A549 (cell line): ENCODE measurements around the gene SLC45A2. TPM values are rescaled to one million over a fixed set of nuclear protein-coding genes. Genes with fewer than 3 reads are reported as not detected.

ENCODE experiments used
- ATAC-seq, 2 experiments: fragments of 200-7000 bp in 1 of 2; fragments of >200 bp in 1 of 2; cut with Nextera tagmentation in 1 of 2; cut with Tn5 transposase in 1 of 2; 3 replicates each; pipeline versions ENCODE4 v1.8.0 to v1.9.1; 2018 to 2020; ENCODE audit warnings: mild to moderate bottlenecking in 1 of 2, moderate library complexity in 1 of 2
- CTCF ChIA-PET: fragments of 300-600 bp; sonication (Branson Sonifier 250); formaldehyde crosslinking; extraction: SDS; loops from one replicate; lab custom pipeline; 2021; ENCODE audit warnings: antibody characterized with exemption, inconsistent platforms; lab: Yijun Ruan, JAX
- POLR2A ChIA-PET: fragments of 350-600 bp; formaldehyde crosslinking; extraction: SDS; loops from one replicate; lab custom pipeline; 2021; ENCODE audit warnings: antibody characterized with exemption, inconsistent platforms; lab: Yijun Ruan, JAX
- DNase-seq, 2 experiments: peaks; one replicate each; pipeline versions ENCODE4 v3.0.0 to v3.0.0-alpha.2; 2011 to 2016; ENCODE audit warnings: low read depth in 1 of 2, low spot score in 1 of 2
- FAIRE-seq: peaks from 2 replicates; lab custom pipeline; 2011; peaks lifted over from hg19 to GRCh38; lab: Jason Lieb, UNC
- H3K27ac ChIP-seq, 2 experiments: fragments of >200 bp; sonication (Bioruptor Twin); formaldehyde crosslinking; 3 replicates each; pipeline ENCODE4 v1.5.1; 2016 to 2017
- H3K4me1 ChIP-seq: fragments of >200 bp; sonication (Bioruptor Twin); formaldehyde crosslinking; 3 replicates; pipeline ENCODE4 v1.6.1; 2016
- H3K4me2 ChIP-seq: fragments of >200 bp; sonication (Bioruptor Twin); formaldehyde crosslinking; 3 replicates; pipeline ENCODE4 v1.6.1; 2016
- H3K4me3 ChIP-seq: fragments of >200 bp; sonication (Bioruptor Twin); formaldehyde crosslinking; 3 replicates; pipeline ENCODE4 v1.5.1; 2016
- H3K9me3 ChIP-seq: fragments of >200 bp; sonication (Bioruptor Twin); formaldehyde crosslinking; 3 replicates; pipeline ENCODE4 v1.6.1; 2016
- EP300 ChIP-seq, 2 experiments: fragments of >200 bp; sonication (Bioruptor Twin); formaldehyde crosslinking; IDR thresholded peaks; 2 replicates in 1 of 2; 3 replicates in 1 of 2; pipeline ENCODE4 v1.6.1; 2016 to 2017
- FOSL2 ChIP-seq, 2 experiments: fragments of 450-650 bp in 1 of 2; fragments of >200 bp in 1 of 2; sonication (Bioruptor Twin) in 1 of 2; formaldehyde crosslinking; IDR thresholded peaks; 2 replicates each; pipeline versions ENCODE4 v1.5.0 to v1.6.1; 2016 to 2020; ENCODE audit warnings: mild to moderate bottlenecking in 1 of 2, moderate library complexity in 1 of 2
- HDAC2 ChIP-seq: fragments of 200-600 bp; sonication (generic); IDR thresholded peaks from 2 replicates; pipeline ENCODE4 v1.6.1; 2016
- JUN ChIP-seq, 2 experiments: fragments of >200 bp; sonication (Bioruptor Twin); formaldehyde crosslinking; IDR thresholded peaks; 2 replicates in 1 of 2; 3 replicates in 1 of 2; pipeline ENCODE4 v1.6.1; 2016 to 2017
- JUNB ChIP-seq: fragments of >200 bp; sonication (Bioruptor Twin); formaldehyde crosslinking; IDR thresholded peaks from 2 replicates; pipeline ENCODE4 v1.6.1; 2016
- MAZ ChIP-seq: fragments of 150-350 bp; IDR thresholded peaks from 2 replicates; pipeline ENCODE4 v1.6.1; 2014; ENCODE audit warnings: antibody characterized with exemption, low read depth, low read length, borderline replicate concordance
- POLR2A ChIP-seq: IDR thresholded peaks from 2 replicates; pipeline ENCODE4 v1.6.1; 2012; ENCODE audit warnings: mild to moderate bottlenecking, low read length
- RAD21 ChIP-seq, 2 experiments: fragments of >200 bp in 1 of 2; sonication (Bioruptor Twin) in 1 of 2; formaldehyde crosslinking in 1 of 2; IDR thresholded peaks in 1 of 2; conservative IDR thresholded peaks in 1 of 2; 2 replicates in 1 of 2; 3 replicates in 1 of 2; pipeline ENCODE4 v1.6.1; 2012 to 2018; ENCODE audit warnings: inconsistent platforms in 1 of 2
- RARB ChIP-seq: fragments of 250-450 bp; sonication (Bioruptor Pico); IDR thresholded peaks from 2 replicates; pipeline ENCODE4 v1.8.0; 2021; ENCODE audit warnings: mild to moderate bottlenecking, moderate library complexity
- RCOR1 ChIP-seq: fragments of 150-350 bp; IDR thresholded peaks from 2 replicates; pipeline ENCODE4 v1.6.1; 2014; ENCODE audit warnings: antibody characterized with exemption, low read length, low read depth
- ZC3H11A ChIP-seq: fragments of 450-650 bp; IDR thresholded peaks from 2 replicates; pipeline ENCODE4 v1.6.1; 2014; ENCODE audit warnings: antibody characterized with exemption, mild to moderate bottlenecking
- ZSCAN20 ChIP-seq: fragments of 250-450 bp; sonication (Bioruptor Pico); IDR thresholded peaks from 2 replicates; pipeline ENCODE4 v1.8.0; 2022; ENCODE audit warnings: mild to moderate bottlenecking, moderate library complexity
- WGBS: methylation state at CpG from one replicate; pipeline ENCODE4 v1.1.6; 2017; ENCODE audit errors: missing lambda C conversion rate; 5-methylcytosine and 5-hydroxymethylcytosine counted together
- polyA plus RNA-seq, 4 experiments: library from polyadenylated mRNA; depleted of rRNA in 3 of 4; stranded (reverse); fragments of >200 nt; fragmentation: RNase III in 1 of 4; extraction: RNeasy Plus Mini Kit Qiagen cat#74134 plus additional on column Dnase treatment in 1 of 4; gene quantifications; 2 replicates in 3 of 4; 3 replicates in 1 of 4; pipeline ENCODE4 v1.2.3, GENCODE V29; 2011 to 2017
- TF ChIP-seq, protein P1 (sequence below): fragments of >200 bp; sonication (Bioruptor Twin); formaldehyde crosslinking; IDR thresholded peaks from 2 replicates; pipeline ENCODE4 v1.6.1; 2016
- TF ChIP-seq, protein P2 (sequence below): fragments of 250-450 bp; sonication (Bioruptor Pico); IDR thresholded peaks from 2 replicates; pipeline ENCODE4 v1.5.0; 2021; ENCODE audit warnings: mild to moderate bottlenecking, moderate library complexity, borderline replicate concordance
- TF ChIP-seq, protein P3 (sequence below): fragments of >200 bp; sonication (Bioruptor Twin); formaldehyde crosslinking; IDR thresholded peaks from 3 replicates; pipeline ENCODE4 v1.5.1; 2016
- TF ChIP-seq, protein P4 (sequence below): IDR thresholded peaks from 2 replicates; pipeline ENCODE4 v1.6.1; 2012; ENCODE audit warnings: low read depth, borderline replicate concordance
- TF ChIP-seq, protein P5 (sequence below): IDR thresholded peaks from 2 replicates; pipeline ENCODE4 v1.6.1; 2012

SLC45A2 gene
- polyA plus RNA-seq, 2 of the 4 experiments (the other 2 are of a cell fraction) = not detected

DNA sequence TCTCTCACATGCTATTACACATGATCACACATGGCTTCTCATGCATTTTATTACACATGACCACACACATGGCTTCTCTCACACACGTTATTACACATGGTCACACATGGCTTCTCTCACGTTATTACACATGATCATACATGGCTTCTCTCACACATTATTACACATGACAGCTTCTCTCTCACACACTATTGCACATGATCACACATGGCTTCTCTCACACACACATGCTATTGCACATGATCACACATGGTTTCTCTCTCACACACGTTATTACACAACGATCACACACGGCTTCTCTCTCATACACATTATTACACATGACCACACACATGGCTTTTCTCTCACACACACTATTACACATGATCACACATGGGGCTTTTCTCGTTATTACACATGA is 954 bp upstream of the SLC45A2 start:
- FAIRE-seq = no peak
- no peak for DNase-seq
- POLR2A ChIA-PET = no interaction called here
- 75% methylated on average over 6 of the region's 6 CpGs for WGBS
- Histone ChIP-seq H3K4me2 (no peak overlapping the region), H3K4me1 (no peaks in the 10 kb centered on the region), H3K9me3 (no peaks in the 10 kb centered on the region), H3K27ac (no peak overlapping the region), H3K4me3 (no peak overlapping the region)
- CTCF ChIA-PET = interaction anchor here (0.6 to 1.9 kb wide), 2 partner anchors 14 to 50 kb away, joined by 3 to 8 read pairs; no protein-coding TSS in a partner anchor
- no peak for ATAC-seq
- TF ChIP-seq, protein P1, sequence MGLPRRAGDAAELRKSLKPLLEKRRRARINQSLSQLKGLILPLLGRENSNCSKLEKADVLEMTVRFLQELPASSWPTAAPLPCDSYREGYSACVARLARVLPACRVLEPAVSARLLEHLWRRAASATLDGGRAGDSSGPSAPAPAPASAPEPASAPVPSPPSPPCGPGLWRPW = no peak
- TF ChIP-seq MAZ (no peak), ZSCAN20 (CRISPR knock-in tag) (no peak), JUNB (no peak), JUN (IDR thresholded peaks at IDR 0.05) (no peak), EP300 (IDR thresholded peaks at IDR 0.05) (no peak), HDAC2 (no peak)
- TF ChIP-seq, protein P2, sequence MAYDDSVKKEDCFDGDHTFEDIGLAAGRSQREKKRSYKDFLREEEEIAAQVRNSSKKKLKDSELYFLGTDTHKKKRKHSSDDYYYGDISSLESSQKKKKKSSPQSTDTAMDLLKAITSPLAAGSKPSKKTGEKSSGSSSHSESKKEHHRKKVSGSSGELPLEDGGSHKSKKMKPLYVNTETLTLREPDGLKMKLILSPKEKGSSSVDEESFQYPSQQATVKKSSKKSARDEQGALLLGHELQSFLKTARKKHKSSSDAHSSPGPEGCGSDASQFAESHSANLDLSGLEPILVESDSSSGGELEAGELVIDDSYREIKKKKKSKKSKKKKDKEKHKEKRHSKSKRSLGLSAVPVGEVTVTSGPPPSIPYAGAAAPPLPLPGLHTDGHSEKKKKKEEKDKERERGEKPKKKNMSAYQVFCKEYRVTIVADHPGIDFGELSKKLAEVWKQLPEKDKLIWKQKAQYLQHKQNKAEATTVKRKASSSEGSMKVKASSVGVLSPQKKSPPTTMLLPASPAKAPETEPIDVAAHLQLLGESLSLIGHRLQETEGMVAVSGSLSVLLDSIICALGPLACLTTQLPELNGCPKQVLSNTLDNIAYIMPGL (CRISPR knock-in tag) = no peak

DNA sequence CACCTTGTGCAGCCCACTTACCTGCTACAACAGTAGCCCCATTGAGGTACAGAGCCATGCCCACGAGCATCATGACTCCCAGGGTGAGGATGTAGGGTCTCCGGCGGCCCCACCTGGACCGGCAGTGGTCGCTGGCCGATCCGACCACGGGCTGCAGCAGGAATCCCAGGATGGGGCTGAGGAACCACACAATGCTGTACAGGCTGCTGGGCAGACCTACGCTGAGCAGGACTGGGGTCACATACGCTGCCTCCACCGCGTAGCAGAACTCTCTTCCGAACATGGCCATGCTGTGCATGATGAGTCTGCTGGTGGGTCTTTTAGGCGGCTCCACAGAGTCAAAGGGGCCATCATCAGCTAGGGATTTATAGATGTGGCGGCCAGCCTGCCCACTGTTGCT is 315 bp downstream of the SLC45A2 start:
- CTCF ChIA-PET = no interaction called here
- DNase-seq (no peak), FAIRE-seq (no peak), ATAC-seq (peak in 1 of 2 experiments; percentile 39; a peak in 1 of 6 replicates)
- Histone ChIP-seq H3K4me2 (no peak overlapping the region), H3K9me3 (no peaks in the 10 kb centered on the region), H3K4me1 (no peaks in the 10 kb centered on the region), H3K4me3 (no peak overlapping the region), H3K27ac (no peak overlapping the region)
- POLR2A ChIA-PET = interaction anchor here (1.5 kb wide), 1 partner anchor 24 kb away, joined by 4 read pairs; the partner anchor contains the start of gene AMACR
- no peak for TF ChIP-seq RAD21 (conservative IDR thresholded peaks at IDR 0.05 in 1 of 2, IDR thresholded peaks at IDR 0.05 in 1 of 2)
- 0 out of 2 replicates have a peak, but pooled peaks have one; percentile 16 for TF ChIP-seq POLR2A
- 66% methylated on average over 9 of the region's 15 CpGs for WGBS

DNA sequence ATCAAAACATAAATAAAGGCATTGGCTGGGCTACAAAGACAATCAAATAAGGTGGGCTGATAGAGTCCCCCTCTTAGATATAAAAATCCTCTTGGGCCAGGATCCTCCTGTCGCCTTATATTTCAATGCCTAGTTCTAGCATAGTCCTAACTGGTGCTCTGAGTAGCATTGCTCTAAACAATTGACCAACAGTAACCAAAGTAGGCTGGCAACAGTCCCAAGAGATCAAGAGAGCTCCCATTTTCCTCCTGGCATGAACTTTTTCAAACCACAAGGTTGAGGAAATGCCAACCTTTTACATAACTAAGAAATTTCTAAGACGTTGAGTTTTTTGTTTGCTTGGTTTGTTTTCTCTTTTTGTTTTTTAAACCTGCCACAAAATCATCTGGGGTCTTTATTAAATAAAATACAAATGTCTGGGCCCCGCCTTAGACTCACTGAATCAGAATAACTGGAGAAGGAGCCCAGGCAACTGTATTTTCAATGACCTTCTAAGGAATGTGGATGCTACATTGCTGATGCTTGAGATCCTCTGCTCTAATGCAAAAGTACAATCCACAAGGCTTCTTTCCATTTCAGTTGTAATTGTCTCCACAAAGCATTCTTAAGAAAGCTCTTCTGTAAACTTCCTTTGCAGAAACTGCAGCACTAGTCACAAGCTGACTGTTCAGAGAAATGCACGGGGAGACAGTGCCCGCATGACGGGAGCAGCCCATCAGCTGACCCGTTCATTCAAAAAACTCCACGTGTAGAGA is 2.9 kb downstream of the SLC45A2 start:
- Histone ChIP-seq H3K4me1 (no peaks in the 10 kb centered on the region), H3K4me2 (no peak overlapping the region), H3K27ac (no peak overlapping the region)
- 72% methylated on average over 8 of the region's 8 CpGs for WGBS
- POLR2A ChIA-PET = no interaction called here
- DNase-seq (no peak), FAIRE-seq (no peak)
- CTCF ChIA-PET = interaction anchor here (0.8 to 2.1 kb wide), 3 partner anchors 11 to 546 kb away, joined by 3 to 12 read pairs (median 6); no protein-coding TSS in a partner anchor
- TF ChIP-seq, protein P3, sequence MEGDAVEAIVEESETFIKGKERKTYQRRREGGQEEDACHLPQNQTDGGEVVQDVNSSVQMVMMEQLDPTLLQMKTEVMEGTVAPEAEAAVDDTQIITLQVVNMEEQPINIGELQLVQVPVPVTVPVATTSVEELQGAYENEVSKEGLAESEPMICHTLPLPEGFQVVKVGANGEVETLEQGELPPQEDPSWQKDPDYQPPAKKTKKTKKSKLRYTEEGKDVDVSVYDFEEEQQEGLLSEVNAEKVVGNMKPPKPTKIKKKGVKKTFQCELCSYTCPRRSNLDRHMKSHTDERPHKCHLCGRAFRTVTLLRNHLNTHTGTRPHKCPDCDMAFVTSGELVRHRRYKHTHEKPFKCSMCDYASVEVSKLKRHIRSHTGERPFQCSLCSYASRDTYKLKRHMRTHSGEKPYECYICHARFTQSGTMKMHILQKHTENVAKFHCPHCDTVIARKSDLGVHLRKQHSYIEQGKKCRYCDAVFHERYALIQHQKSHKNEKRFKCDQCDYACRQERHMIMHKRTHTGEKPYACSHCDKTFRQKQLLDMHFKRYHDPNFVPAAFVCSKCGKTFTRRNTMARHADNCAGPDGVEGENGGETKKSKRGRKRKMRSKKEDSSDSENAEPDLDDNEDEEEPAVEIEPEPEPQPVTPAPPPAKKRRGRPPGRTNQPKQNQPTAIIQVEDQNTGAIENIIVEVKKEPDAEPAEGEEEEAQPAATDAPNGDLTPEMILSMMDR = no peak
- TF ChIP-seq RARB (CRISPR knock-in tag) (no peak), FOSL2 (IDR thresholded peaks at IDR 0.05) (no peak), FOSL2 (CRISPR knock-in tag; IDR thresholded peaks at IDR 0.05) (no peak), EP300 (IDR thresholded peaks at IDR 0.05) (no peak), RAD21 (conservative IDR thresholded peaks at IDR 0.05 in 1 of 2, IDR thresholded peaks at IDR 0.05 in 1 of 2) (no peak), JUNB (no peak), RCOR1 (no peak), ZC3H11A (no peak), JUN (IDR thresholded peaks at IDR 0.05) (no peak)
- TF ChIP-seq, protein P4, sequence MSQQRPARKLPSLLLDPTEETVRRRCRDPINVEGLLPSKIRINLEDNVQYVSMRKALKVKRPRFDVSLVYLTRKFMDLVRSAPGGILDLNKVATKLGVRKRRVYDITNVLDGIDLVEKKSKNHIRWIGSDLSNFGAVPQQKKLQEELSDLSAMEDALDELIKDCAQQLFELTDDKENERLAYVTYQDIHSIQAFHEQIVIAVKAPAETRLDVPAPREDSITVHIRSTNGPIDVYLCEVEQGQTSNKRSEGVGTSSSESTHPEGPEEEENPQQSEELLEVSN = no peak
- TF ChIP-seq, protein P5, sequence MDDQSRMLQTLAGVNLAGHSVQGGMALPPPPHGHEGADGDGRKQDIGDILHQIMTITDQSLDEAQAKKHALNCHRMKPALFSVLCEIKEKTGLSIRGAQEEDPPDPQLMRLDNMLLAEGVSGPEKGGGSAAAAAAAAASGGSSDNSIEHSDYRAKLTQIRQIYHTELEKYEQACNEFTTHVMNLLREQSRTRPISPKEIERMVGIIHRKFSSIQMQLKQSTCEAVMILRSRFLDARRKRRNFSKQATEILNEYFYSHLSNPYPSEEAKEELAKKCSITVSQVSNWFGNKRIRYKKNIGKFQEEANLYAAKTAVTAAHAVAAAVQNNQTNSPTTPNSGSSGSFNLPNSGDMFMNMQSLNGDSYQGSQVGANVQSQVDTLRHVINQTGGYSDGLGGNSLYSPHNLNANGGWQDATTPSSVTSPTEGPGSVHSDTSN = no peak
- TF ChIP-seq, all 56 proteins: peak for 0
- no peak overlapping the region for H3K4me3 ChIP-seq
- ATAC-seq = no peak
- H3K9me3 ChIP-seq = no peaks in the 10 kb centered on the region
